ENCODE results near the gene GALNT18.
A peak's percentile ranks its signal among the peaks of the same experiment; 100 is the strongest.

GALNT18 gene

DNA sequence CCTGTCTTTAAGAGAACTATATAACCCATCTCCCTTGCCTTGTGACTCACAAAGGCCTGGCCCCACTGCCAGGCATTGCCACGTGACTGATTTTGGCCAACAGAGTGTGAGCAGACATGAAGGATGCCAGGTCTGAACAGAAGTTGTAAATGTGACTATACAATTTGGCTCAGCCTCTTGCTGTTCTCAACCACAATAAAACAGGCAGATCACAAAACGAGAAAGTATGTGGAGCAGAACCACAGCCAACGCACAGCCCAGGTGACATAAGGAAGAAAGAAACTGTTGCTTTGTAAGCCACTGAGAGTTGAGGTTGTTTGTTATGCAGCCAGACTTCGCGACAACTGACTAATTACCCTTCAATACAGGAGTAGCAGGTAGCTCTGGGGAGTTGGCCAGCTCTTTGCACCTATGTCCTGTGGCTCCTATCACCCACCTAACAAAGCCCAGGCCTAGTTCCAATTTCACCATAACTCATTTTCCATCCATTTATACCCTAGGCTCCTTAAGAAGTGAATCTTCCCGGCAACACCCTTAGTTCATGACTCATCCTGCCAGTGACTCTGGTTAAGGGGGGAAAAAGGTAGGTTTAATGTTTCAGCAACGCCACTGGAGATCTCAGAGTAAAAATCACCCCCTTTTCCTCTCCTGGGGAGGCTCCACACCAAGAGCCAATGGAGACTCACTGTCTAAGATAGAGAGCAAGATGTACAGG lies 53.7 kb downstream of the GALNT18 start:
- peak; percentile 63 for DNase-seq (ENCODE audit: low spot score)

DNA sequence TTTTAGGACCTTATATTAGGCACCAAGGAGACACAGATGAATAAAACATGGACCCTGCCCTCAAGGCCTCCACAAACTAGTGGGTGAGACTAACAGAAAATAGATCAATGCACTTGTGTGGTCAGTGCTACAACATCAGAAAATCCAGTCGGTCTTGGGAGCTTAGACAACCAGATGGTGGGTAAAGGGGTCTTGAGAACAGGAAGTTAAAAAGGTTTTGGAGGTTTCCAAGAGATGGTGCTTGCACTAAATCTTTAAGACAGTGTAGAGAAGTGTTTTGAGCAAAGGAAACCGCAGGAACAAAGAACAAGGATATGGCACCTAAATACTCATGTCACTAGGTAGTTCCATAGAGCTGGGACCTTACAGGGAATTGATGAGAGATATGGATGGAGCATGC lies 56.2 kb downstream of the GALNT18 start:
- no peak for DNase-seq (ENCODE audit: low spot score)

DNA sequence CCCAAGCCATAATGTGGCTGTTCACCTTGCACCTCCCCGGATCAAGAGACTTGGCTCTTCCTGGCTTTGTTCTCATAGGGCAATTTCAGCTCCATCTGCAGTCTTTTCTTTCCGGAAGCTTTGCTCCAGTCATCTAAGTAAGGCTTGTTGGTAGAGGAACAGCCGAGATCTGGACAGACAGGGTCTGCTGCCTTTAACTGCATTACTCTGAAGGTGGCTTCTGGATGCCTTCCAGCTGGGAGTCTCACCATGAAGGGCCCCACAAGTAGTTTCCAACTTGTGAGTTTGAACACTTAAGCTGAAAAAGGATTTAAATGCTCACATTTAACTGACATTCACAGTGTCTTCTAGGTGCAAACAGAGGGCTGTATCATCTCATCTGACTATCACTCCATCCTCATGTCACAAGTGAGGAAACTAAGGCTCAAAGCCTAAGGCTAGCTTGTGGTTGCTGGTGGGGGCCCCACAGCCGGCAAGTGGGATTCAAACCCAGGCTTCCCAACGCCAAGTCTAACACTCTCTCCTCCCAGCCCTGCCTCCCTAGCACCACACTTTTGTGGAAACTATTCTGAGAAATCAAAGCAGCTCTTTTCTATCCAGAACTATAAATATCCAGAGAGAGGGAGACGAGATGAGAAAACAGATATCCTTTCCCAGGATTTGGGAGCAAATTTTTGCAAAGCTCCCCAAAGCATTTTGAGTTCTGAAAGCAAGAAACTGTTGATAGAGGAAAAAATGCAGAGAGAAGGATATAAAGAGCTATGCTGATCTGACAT lies 58.4 kb downstream of the GALNT18 start:
- no peak for DNase-seq (ENCODE audit: low spot score)

DNA sequence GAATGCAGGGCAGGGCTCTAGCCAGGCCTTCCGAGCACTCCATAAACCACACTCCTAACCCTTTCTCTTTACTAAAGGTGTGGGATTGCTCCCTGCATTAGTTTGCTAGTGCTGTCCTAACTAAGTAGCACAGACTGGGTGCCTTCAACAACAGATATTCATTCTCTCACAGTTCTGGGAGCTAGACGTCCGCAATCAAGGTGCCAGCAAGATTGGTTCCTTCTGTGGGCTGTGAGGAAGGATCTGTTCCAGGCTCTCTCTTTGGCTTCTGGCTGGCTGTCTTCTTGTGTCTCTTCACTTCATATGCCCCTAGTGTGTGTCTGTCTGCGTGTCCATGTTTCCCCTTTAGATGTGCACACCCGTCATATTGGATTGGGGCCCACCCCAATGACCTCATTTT lies 59.8 kb downstream of the GALNT18 start:
- DNase-seq (ENCODE audit: low spot score): no peak

DNA sequence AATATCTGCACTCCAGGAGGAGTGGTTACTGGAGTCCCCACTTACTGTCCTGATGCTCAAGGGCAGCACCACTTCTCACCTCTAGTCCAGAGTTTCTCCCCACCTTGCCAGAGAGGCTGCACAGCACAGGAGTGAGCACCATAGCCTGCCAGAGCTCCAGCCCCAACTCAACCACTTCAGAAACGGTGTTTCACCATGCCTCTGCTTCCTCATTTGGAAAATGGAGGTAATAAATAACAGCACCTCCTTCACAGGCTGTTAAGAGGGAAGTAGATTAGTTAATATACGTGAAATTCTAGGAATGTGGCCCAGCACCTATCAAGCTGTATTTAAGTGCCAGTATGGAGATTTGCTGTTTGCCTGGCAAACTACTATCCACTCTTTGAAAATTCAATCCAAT lies 63.0 kb downstream of the GALNT18 start:
- DNase-seq (ENCODE audit: low spot score): peak; percentile 87

DNA sequence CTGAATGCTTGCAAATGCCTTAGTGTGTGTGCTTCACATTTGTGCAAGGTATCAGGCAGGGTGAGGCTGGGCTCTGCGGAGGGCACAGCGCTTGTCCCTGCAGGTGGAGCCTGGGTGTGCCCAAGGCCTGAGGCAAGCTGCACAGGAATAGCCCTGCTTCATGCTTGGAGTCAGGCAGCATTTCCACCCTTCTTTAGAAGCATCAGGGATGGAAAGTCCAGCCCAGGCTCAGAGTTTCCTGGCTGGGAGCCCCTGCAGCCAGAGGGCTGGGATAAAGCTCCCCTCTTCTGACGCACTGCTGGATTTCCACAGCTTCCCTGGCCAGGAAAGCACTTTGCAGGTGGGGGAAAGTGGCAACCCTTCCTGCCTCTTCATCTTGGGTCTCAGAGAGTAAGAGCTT lies 63.4 kb downstream of the GALNT18 start:
- peak; percentile 42 for DNase-seq (ENCODE audit: low spot score)

DNA sequence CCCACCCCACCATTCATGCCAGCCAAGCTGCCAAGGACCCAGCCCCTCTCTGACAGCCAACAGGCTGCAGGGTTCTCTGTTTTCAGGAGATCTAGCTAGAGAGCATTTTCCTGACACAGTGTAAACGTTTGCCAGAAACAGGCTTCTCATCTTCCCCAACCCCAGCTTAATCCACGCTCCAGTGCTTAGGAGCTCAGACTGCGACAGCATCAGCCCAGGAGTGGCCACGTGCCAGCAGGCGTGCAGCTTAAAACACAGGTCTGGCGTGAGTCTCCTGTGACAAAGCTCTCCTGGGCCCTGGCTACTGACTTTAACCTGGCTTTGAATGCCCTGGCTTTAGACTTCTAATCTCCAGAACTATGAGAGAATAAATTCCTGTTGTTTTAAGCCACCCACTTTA lies 66.6 kb downstream of the GALNT18 start:
- peak; percentile 86 for DNase-seq (ENCODE audit: low spot score)

DNA sequence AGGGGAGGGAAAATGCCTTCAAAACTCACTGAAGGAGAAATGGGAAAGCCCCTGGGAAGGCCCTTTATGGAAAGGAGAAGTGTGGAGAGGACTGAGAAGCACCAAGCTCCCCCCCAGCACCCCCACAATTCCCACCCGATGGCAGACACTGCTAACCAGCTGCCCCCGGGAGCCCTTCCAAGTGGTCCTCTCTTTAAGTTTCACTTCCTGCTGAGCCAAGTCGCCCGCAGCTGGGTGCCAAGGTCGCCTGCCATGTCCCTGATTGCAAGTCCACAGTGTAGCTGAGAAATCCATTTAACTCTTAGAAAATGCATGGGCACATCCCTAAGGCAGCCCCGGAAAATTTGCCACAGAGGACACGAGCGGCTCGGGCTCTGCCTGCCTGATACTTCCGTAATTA lies 68.2 kb downstream of the GALNT18 start:
- peak; percentile 11 for DNase-seq (ENCODE audit: low spot score)

DNA sequence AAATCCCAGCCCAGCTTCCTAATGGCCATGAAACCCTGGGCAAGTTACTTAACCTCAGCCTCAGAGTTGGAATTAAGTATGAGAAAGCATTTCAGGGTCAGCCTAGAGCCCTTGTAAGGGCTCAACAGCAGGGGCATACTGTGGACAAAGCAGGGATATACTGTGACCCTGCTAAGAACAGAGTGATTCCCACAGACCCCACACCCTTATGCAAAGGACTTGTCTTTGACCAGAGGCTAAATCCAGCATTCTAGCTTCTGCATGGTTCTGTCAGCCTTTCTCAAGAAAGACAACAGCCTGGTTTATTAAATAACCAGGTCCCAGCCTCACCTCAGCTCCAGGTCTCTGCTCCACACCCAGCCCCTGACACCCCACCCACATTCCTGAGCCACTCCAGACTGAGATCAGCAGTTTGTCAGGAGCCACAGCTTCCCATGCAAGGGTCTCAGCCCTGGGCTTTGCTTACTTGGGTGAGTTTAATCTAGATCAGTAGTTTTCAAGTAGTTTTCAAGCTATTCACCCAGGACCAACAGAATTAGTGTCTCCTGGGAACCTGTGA lies 69.2 kb downstream of the GALNT18 start:
- peak; percentile 52 for DNase-seq (ENCODE audit: low spot score)

DNA sequence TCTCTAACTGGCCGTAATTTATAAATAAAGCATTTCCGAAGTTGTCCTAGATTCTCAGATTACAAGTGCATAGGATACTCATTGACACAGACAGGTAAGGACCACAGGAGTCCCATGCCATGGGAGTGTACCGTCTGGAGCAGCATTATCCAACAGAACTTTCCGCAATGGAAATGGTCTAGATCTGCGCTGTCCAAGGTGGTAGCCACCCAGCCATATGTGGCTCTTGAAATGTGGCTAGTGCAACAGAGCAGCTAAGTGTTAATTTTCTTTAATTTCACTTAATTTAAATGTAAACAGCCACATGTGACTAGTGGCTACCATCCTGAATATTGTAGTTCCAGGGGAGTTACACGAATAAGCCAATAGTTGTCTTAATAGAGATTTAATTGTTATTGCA lies 71.3 kb downstream of the GALNT18 start:
- DNase-seq (ENCODE audit: low spot score): no peak

DNA sequence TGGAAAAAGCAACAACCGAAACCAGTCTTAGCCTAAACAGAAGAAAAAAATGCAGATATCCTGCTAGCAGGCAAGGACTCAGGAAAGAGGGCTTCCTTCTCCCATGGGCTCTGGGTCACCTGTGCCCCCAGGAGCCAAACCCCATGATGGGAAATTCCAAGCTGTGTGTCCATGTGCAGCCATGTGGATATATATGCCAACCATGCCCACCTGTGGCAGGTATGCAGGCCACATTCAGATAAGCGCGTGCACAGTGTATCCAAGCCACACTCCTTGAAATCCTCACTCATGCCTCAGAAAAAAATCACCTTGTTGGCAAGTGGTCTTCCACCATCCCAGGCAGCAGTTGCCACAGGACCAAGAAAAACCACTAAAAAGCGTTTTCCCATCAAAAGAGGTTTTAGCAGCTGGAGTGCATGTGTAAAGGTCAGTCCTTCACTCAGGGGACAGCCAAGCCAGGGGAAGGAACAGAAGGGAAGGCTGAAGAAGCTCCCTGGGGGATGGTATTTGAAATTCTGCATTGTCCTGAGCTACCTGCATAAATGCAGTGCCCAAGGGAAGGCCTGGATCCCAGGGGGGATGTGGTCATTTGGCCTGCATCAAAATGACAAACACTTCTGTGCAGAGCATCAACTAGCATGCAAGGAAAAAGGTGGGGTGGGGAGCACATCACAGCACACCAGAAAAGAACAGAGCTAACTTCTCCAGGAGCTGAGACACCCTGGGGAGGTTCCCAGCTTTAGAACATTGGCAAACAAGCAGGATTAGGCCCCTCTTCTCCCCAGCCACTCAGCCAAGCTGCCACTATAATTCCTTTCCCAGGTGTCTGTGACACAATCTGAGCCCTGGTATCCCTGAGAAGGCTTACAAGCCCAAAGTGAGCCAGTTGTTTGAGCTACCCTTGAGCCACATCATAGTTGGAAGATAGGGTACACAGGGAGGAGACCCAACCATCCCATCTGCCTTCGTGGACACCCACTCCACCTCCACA lies 76.2 kb downstream of the GALNT18 start:
- peak; percentile 68 for DNase-seq (ENCODE audit: low spot score)

DNA sequence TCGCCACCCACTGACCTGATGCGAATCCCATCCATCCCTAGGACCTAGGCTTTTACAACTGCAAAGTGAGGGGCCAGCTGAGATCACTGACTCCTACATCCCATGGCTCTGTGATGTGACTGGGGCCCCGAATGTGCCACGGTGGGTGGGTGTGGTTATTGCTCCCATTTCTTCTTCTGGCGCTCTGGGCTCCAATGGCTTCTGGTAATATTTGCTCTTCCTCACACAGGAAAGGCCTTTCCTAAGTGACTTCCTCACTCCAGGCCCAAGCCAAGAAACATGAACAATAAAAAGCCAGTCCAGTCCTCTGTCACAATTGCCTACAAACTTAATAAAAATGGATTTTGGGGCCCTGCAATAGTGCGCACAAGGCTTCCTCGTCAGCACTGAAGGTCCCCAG lies 78.1 kb downstream of the GALNT18 start:
- DNase-seq (ENCODE audit: low spot score): no peak

DNA sequence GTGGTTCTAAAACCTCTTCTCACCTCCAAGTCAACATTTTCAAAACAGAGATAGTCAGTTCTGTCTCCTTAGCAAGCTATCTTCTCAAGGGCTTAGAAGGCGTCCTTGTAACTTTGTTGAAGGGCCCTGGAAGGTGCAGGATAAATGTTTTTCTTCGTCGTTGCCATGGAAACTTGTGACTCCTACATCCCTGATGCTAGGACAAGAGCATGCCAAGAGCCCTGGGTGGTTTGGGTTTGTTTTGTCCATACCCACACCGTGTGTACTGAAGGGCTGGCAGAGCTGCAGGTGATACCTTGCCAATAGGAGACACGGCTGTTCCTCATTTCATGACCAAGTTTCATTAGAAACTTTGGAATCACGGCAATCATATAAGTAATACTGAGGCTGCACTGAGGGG lies 81.6 kb downstream of the GALNT18 start:
- DNase-seq (ENCODE audit: low spot score): no peak

DNA sequence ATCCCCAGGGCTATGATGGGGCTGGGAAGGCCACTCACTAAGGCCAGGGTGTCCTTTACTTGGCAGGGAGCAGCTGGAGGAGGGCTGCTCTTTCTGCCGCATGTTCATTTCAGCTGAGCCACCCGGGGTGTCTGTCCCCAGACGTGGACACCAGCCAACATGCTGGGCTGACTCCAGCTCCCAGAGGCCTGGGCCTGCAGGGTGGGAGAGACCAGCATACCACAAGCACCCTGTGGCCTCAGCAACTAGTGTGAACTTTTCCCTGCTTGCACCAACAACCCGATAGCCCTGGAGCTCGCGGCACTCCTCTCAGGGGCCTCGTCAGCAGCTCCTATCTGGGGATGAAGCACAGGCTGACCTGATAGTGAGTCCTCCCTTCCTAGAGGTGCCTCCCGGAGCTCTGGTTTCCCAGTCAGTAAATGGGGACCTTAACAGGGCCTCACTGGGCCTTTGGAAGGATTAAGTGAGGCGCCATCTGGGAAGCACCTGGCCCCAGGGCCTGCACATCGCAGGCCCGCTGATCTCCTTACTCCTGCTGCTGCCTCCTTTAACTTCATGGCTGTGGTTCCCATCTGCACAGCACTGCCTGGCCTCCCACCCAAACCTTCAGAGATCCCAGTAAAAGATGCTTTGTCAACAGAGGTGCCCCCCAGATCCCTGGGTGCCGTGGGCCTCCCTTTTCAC lies 83.4 kb downstream of the GALNT18 start:
- no peak for DNase-seq (ENCODE audit: low spot score)

DNA sequence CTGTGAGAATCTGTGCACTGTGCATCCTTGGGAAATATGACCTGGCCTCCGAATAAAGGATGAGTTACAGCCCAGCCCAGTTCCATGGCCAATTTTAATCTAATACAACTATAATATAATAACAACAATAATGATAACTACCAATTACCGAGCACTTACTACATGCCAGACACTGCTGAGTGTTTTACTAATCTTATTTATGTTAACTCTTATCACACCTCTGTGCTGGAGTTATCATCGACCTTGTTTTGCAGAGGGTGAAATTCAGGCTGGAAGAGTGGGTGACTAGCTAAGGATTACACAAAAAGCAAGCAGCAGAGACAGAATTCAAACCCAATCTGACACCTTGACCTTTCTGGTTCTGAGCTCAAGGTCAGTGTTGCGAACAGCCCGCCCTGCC lies 83.9 kb downstream of the GALNT18 start:
- no peak for DNase-seq (ENCODE audit: low spot score)

DNA sequence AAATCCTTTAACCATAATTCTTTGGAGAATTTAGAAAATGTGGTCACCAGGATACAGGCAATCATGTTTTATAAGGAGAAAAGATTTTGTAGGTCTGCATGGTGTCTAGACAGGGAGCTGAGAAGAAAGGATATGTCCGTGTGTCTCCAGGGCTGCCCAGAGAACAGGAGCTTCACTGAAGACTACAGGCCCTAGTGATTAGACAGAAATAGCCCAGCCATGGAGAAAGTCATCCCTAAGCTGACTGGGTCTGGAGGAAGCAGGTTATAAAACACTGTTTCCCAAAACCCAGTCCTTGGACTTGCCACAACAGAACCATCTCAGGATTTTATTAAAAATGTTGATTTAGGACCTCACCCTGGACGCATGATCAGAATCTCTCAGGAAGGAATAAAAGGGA lies 84.4 kb downstream of the GALNT18 start:
- DNase-seq (ENCODE audit: low spot score): no peak

DNA sequence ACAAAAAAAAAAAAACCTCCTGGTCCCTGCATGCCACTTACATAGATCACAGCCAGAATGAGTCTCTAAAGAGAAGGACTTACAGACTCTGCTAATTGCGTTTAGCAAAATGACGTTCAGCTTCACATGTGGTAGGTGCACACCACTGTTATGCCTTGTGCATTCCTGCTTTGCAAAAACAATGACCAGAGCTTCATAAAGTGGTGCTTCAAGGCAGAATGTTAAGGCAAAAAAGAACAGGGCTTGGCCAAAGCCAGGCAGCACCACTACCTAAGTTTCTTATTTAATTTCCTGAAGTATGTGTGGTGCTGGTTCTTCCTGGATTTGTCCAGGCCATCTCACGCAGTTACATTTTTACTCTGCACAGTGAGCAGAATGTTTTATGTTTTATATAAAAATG lies 85.2 kb downstream of the GALNT18 start:
- no peak for DNase-seq (ENCODE audit: low spot score)

DNA sequence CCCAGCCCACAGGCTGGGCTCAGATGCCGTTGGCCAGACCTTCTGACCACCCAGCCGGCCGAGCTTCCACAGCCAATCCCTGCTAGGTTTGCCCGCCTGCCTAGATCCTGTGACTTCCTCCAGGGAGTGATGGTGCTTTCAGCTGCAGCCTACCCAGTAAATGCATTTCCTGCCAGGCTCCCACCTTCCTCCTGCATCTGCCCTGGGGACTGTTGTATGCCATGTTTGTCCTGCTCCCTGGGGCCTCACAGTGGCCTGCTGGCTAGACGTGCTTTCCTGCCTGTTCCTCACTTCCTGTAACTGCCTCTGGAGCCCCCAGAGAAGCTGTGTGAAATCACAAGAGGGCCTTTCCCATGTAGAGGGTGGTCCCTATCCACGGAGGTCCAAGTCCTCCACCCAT lies 86.2 kb downstream of the GALNT18 start:
- no peak for DNase-seq (ENCODE audit: low spot score)

DNA sequence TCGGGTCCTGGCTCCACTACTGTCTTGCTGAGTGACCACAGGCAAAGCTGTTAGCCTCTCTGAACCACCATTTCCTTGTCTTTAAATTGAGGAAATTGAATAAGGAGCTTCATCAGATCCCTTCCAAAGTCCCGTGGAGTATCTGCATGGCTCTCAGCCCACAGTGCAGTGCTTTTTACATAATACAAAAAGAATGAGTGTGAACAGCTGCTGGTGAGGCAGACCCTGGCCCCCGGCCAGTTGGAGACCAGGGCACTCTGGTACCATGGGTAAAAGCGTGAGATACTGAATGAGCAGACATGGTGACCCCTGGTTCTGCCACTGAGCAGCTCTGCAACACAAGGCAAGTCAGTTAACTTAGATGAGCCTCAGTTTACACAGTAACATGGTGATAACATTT lies 86.8 kb downstream of the GALNT18 start:
- DNase-seq (ENCODE audit: low spot score): no peak

DNA sequence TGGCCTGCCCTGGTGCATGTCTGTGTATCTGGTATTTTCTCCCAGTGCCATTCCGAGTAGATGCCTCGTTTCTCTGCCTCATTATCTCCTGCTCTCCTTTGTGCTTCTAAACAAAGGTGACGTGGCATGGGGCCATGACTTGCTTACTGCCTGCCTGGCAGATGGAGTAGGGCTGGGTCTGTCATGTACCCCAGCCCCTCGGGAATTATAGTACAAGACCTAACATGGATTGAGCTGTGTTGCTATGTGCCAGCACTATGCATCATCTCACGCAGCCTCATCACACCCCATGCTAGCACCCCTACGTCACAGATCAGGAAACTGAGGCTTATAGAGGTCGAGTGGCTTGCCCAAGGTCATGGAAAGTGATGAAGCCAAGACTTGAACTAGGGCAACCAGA lies 88.1 kb downstream of the GALNT18 start:
- no peak for DNase-seq (ENCODE audit: low spot score)

DNA sequence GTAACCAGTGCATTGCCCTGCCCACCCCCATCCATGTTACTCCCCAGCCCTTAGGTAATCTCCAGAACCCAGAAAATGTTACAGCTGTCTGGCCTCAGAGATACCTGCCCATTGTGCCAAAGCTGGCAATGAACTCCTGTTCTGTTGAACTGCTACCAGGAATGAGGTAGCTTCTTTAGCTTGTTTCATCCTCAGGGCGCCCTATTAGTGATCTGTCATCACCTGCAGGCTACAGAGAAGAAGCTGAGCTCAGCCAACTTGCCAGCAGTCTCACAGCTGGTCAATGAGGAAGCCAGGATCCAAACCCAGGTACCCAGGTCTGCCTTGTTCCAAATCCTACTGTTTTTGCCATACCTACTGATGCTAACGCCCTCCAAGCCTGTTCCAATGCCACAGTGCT lies 88.7 kb downstream of the GALNT18 start:
- no peak for DNase-seq (ENCODE audit: low spot score)

DNA sequence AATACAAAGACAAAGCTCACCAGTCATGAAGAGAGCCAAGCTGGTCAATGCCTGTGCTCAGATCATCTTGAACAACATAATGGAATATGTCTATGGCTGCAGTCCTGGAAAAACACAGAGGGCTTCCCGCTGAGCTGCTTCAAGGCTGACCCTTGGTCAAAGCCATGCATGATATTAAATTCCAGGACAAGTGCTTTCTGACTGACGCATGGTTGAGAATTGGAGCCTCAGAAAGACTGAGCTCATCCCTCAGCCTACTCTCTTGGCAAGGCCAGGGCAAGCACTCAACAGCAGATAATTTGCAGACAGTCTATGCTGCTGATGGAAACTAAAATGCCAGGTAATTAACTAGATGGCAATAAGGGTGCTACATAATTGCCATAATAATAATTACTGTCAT lies 89.2 kb downstream of the GALNT18 start:
- peak; percentile 22 for DNase-seq (ENCODE audit: low spot score)

Measured in kidney tubule cell (primary cell).